Measurements from ENCODE around the gene NUDCD3. TPM values are rescaled to one million over a fixed set of nuclear protein-coding genes. Genes with fewer than 3 reads are reported as not detected.
A peak's percentile ranks its signal among the peaks of the same experiment; 100 is the strongest.

NUDCD3 gene
- total and polyA plus RNA-seq, 2 experiments from 2014 or later = 54.7 to 60.8 TPM

DNA sequence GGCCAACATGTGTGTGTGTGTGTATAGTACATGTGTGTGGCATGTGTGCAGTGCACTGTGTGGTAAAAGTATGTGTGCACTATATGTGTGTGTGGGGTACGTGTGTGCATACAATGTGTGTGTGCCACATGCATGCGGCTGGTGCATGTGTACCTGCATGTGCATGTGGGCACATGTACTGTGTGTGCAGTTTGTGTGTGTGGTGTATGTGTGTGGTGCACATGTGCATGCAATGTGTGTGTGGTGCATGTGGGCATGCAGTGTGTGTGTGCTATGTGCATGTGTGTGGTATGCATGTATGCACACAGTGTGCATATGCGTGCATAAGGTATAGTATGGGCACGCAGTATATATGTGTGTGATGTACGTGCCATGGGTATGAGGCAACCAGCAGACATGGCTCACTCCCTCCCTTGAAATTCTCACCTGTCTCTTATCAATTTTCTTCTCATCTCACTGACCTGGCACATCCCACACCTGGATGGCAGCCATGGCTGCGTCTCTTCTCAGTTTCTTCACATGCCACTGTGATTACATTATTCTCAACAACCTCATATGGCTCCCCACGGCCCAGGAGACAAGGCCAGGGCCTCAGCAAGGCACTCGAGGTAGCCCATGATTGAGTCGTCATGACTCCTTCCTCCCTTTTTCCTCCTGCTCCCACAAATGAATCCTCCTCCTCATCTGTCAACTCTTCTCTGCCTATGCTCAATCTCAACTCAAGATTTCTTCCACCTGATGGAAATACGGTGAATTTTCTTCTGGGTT is 57.0 kb downstream of the NUDCD3 start:
- Histone ChIP-seq H2AFZ (no peak overlapping the region), H3K4me2 (no peak overlapping the region), H4K20me1 (ENCODE audit: insufficient read depth, poor library complexity, severe bottlenecking) (peaks cover 22% of the 10 kb centered on the region), H3K9me2 (replicated peaks; ENCODE audit: insufficient read depth) (no peaks in the 10 kb centered on the region), H3K27me3 (no peaks in the 10 kb centered on the region), H3K27ac (no peak overlapping the region), H3K4me3 (no peak overlapping the region), H3K4me1 (ENCODE audit: insufficient read depth) (no peaks in the 10 kb centered on the region), H3K9me3 (ENCODE audit: low read depth) (no peaks in the 10 kb centered on the region), H3K79me2 (peaks cover 84% of the 10 kb centered on the region), H3K36me3 (replicated peaks; ENCODE audit: insufficient read depth, low read depth) (no peaks in the 10 kb centered on the region)
- DNase-seq (ENCODE audit: low spot score) = no peak
- 92% methylated on average over 10 of the region's 10 CpGs for WGBS (ENCODE audit: low lambda C conversion rate, missing lambda C conversion rate)
- TF ChIP-seq EZH2 (IDR thresholded peaks at IDR 0.05; ENCODE audit: borderline replicate concordance) = no peak
- TF ChIP-seq EZH2phosphoT487 (IDR thresholded peaks at IDR 0.05; ENCODE audit: low read depth, severe bottlenecking, unreplicated experiment) = no peak
- TF ChIP-seq, protein P1, sequence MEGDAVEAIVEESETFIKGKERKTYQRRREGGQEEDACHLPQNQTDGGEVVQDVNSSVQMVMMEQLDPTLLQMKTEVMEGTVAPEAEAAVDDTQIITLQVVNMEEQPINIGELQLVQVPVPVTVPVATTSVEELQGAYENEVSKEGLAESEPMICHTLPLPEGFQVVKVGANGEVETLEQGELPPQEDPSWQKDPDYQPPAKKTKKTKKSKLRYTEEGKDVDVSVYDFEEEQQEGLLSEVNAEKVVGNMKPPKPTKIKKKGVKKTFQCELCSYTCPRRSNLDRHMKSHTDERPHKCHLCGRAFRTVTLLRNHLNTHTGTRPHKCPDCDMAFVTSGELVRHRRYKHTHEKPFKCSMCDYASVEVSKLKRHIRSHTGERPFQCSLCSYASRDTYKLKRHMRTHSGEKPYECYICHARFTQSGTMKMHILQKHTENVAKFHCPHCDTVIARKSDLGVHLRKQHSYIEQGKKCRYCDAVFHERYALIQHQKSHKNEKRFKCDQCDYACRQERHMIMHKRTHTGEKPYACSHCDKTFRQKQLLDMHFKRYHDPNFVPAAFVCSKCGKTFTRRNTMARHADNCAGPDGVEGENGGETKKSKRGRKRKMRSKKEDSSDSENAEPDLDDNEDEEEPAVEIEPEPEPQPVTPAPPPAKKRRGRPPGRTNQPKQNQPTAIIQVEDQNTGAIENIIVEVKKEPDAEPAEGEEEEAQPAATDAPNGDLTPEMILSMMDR (IDR thresholded peaks at IDR 0.05; ENCODE audit: poor library complexity) = no peak

DNA sequence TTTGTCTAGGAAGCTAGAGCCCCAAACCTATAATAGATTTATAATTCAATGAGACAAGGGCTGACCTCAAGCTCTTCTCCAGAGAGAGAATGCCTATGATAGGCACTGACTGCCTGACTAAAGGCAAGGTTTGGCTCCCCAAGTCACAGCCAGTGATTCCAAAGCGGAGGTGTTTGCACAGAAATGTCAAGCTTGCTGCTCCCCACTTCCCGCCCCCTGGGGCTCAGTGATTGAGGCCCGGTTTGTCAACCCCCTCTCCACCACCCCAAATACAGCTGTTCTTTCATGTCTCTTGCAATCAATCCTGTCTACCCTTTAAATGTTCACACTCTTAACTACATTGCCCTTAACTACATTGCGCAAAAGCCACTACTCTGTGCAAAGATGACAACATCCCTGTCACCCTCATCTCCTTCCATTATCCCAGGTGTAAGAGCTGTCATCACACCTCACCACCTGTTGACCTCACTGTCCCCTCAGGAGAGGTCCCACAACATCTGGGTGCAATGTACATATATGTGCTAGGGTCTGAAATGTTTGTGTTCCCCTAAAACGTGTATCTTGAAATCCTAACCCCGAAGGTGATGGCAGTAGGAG is 58.0 kb downstream of the NUDCD3 start:
- Histone ChIP-seq H2AFZ (no peak overlapping the region), H3K4me1 (ENCODE audit: insufficient read depth) (no peaks in the 10 kb centered on the region), H3K9me2 (replicated peaks; ENCODE audit: insufficient read depth) (no peaks in the 10 kb centered on the region), H3K27me3 (no peaks in the 10 kb centered on the region), H3K4me3 (no peak overlapping the region), H3K4me2 (no peak overlapping the region), H3K27ac (no peak overlapping the region), H4K20me1 (ENCODE audit: insufficient read depth, poor library complexity, severe bottlenecking) (peaks cover 22% of the 10 kb centered on the region), H3K9me3 (ENCODE audit: low read depth) (no peaks in the 10 kb centered on the region), H3K36me3 (replicated peaks; ENCODE audit: insufficient read depth, low read depth) (no peaks in the 10 kb centered on the region), H3K79me2 (peaks cover 75% of the 10 kb centered on the region)
- TF ChIP-seq, protein P1 (IDR thresholded peaks at IDR 0.05; ENCODE audit: poor library complexity) = no peak
- no peak for TF ChIP-seq EZH2phosphoT487 (IDR thresholded peaks at IDR 0.05; ENCODE audit: low read depth, severe bottlenecking, unreplicated experiment)
- no peak for TF ChIP-seq EZH2 (IDR thresholded peaks at IDR 0.05; ENCODE audit: borderline replicate concordance)
- WGBS (ENCODE audit: low lambda C conversion rate, missing lambda C conversion rate) = 88% methylated on average over 6 of the region's 6 CpGs
- DNase-seq (ENCODE audit: low spot score) = no peak

DNA sequence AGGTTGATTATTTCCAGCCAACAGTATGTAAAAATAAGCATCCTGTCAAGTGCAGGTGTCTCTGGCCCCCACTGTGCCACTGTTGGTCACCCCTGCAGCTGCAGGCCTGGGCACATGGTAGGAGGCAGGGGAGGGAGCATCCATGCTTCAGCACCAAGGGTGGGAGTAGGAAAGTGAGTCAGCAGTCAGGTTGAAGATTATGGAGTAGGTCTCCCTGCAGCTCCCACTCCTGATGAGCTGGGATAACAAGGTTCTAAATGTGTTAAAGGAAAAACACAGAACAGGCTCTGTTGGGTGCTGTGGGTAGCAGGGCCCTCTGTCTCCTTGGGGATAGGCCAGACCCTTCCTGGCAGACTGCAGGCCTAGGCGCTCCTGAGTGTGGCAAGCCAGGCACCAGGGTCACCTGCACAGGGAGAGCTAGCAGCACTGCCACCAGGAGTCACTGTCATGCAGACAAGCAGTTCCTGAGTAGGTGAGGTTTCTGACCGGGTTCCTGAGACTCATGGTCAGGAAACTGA is 59.3 kb downstream of the NUDCD3 start:
- Histone ChIP-seq H4K20me1 (ENCODE audit: insufficient read depth, poor library complexity, severe bottlenecking) (peaks cover 22% of the 10 kb centered on the region), H3K4me3 (no peak overlapping the region), H2AFZ (no peak overlapping the region), H3K9me3 (ENCODE audit: low read depth) (no peaks in the 10 kb centered on the region), H3K4me2 (no peak overlapping the region), H3K27me3 (no peaks in the 10 kb centered on the region), H3K27ac (no peak overlapping the region), H3K9me2 (replicated peaks; ENCODE audit: insufficient read depth) (no peaks in the 10 kb centered on the region), H3K36me3 (replicated peaks; ENCODE audit: insufficient read depth, low read depth) (no peaks in the 10 kb centered on the region), H3K79me2 (peaks cover 65% of the 10 kb centered on the region), H3K4me1 (ENCODE audit: insufficient read depth) (no peaks in the 10 kb centered on the region)
- TF ChIP-seq, protein P1 (IDR thresholded peaks at IDR 0.05; ENCODE audit: poor library complexity) = peak; percentile 6
- no peak for TF ChIP-seq EZH2 (IDR thresholded peaks at IDR 0.05; ENCODE audit: borderline replicate concordance)
- peak; percentile 17 for DNase-seq (ENCODE audit: low spot score)
- WGBS (ENCODE audit: low lambda C conversion rate, missing lambda C conversion rate) = 86% methylated on average over 2 of the region's 2 CpGs
